Measurements from ENCODE around the gene NAT9.

Gene NAT9

DNA sequence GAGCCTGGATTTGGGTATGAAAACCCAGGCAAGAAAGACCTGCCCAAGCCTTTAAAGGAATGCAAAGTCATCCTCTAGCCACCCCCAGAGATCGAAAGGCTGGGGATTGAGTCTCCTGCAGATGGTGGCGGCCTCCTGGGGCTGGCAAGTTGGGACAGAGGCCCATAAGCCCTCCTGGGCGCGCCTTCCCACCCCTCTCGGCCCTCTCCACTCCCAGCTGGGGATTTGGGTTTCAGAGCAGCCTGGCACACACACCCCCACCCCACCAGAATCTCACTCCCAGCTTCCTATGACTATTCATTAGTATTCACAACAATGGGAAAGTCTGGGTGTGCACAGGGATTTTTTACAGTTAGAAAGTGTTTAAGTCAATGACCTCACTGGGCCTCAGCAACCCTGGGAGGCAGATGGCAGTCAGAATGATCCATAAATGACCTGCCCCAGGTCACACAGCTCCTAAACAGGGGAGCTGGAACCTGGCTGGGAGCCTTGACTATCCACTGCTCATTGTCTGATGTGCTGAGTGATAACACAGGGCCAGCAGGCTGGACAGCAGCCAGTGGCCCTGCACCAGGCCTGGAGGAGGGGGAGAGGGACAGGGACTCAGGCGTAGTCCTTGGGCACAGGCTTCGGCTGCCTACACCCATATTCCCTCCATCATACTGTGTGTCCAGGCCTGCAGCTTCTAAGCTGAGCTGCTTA, 15.6 kb downstream of the NAT9 start:
- DNase-seq, result no peak

DNA sequence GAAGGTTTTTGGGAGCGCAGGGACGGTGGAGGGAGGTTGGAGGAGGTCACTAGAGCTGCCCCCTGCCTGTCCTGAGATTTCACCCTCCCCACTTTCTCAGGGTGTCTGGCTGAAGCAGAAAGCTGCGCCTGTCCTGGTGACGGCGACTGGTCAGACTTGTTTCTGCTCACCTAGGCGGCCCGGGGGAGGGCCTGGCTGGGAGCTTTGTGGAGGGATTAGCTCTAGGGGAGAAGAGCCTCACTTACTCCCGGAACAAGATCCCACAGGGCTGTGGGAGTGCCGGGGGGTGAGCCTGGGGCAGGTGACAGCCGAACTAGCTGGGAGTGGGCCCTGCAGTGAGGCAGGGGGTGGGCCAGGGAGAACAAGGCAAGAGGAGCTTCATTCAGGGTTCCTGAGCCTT, 16.2 kb downstream of the NAT9 start:
- no peak for DNase-seq

DNA sequence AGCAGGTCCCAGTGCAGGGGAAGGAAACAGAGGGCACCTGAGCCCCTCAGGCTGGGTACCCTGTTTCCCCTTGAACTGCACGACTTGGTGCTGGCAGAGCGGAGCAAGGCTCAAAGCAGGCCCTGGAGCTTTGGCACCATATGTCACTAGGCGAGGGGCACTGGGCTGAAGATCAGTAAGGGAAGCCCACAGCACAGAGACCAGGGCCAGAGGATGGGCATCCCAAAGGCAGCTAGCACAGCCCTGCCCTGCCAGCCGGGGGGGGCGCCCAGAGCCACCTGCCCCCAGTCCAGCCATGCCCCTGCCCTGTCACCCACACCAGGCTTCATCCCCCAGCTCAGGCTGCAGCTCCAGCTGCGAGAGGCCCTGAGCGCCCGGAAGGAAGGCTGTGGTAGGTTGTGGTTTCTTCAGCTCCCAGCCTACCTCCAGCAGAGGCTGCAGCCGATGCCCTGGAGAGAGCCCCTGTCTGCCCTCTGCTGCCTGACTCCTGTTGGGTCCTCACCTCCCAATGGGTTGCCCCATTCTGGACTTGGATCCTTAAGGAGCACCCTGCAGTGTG, 16.8 kb downstream of the NAT9 start:
- DNase-seq, result peak; percentile 70

DNA sequence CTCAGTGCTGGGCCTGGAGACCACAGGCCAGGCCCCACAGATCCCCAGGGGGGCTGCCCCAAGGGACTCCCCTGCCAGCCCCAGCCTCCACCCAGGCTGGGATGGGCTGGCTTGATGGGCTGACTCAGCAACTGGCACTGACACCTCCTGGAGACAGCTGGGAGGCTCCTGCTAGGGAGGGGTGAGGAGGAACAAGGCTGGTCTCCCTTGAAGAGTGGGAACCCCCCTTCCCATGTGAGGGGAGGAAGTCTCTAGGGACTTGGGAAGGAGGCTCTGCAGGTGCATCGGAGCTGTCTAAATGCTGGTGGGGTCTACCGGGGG, 17.3 kb downstream of the NAT9 start:
- DNase-seq, result no peak

DNA sequence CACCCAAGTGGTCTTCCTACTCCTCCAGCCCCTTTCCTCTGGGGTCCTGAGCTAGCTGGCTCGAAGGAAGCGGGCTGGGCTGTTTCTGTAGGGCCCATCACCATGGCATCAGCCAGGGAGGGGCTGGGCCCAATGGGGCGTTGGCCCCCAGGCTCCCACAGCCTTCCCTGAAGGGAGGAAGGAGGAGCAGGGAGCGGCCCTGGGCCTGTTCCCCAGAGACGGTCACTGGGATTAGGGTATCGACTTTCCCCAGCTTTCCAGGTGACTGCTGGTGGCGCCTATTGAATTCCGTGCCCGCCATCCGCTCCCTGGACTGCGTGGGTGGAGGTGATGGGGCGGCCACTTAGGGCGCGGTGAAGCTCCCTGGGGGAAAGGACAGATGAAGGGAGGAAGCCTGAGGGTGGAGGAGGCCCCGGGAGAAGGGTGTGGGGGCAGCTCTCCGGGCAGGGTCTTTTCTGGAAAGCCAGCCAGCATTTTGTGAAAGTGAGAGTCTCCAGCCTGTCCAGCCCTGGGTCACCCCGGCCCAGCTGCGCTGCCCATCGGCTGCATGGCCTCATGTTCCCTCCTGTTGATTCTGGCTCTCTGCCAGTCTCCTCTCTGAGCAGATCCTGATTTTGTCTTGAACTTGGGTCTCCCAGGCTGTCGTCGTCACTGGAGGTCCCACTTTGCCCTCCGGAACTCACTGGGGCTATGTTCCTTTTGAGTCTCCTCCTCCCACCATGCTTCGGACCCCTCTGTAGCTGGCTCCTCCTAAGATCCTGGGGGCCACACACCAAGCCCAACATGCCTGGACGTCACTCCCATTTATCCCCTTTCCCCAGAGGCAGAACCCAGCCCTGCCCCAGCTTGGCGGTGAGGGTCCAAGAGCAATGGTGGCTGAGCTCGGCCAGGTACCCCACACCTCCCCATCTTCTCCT, 18.0 kb downstream of the NAT9 start:
- DNase-seq, result no peak

DNA sequence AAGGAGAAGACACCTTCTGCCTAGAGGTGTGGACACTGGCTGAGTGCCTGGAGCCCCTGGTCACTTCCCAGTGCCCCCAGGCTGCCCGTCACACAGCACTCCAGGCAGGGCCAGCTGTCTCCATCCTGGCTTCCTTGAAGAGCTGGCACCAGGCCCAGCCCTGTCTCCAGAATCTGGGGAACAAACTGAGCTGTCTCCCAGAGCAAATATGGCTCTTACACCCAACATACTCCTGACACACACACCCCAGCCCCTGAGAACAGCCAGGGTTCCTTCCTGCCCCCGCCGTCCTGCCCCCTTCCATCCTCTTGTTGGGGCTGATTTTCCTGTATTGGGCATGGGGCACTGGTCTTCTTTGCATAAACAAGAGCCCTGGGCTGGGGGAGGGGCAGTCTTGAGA, 18.6 kb downstream of the NAT9 start:
- no peak for DNase-seq

DNA sequence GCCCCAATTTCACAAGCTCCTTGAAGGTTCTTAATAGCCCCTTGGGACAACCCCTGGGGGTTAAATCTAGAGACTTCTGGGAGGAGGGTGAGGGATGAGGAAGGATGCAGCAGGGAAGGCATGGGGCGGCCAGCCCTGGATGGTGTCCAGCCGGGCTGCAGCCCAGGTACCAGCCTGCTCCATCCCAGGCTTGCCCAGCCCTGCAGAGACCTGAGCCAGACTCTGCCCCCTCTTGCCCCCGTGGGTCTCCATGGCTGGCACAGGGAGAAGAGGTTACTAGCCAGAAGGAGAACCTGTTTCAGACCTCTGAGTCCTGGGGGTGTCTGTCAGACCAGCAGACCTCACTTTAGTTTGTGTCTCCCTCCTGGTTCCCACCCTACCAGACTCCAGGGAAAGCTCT, 19.3 kb downstream of the NAT9 start:
- no peak for DNase-seq

DNA sequence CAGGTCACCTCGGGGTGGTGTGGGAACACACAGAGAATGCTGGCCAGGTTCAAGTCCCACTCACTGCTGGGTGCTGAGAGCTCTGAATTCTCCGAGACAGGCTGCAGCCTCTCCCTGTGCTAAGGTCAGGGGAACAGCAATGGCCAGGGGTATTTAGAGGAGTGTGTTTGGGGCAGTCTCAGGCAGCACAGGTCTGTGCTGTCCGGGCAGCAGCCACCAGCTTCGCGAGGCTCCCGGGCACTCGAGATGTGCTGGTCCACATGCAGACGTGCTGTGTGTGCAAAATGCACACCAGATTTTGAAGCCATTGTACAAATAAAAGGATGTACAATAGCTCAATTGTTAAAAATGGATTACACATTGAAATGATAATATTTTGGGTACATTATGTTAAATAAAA, 20.6 kb downstream of the NAT9 start:
- DNase-seq, result no peak

DNA sequence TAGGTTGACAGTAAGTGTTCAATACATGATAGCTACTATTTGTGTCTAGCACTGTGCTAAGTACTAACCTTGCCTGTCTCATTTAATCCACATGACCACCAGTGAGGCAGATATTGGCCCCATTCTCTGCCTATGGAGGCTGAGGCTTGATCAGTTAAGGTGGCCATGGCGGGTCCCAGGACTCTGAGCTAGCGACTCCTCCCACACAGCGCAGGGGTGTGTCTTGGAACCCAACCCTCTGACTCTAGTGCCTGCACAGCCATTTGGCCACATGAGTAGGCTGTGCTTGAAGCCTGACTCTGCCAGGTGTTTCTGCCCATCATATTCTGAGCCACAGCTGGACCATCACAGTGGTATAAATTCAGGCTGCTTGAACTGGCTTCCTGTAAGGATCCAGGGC, 21.3 kb downstream of the NAT9 start:
- DNase-seq, result no peak

DNA sequence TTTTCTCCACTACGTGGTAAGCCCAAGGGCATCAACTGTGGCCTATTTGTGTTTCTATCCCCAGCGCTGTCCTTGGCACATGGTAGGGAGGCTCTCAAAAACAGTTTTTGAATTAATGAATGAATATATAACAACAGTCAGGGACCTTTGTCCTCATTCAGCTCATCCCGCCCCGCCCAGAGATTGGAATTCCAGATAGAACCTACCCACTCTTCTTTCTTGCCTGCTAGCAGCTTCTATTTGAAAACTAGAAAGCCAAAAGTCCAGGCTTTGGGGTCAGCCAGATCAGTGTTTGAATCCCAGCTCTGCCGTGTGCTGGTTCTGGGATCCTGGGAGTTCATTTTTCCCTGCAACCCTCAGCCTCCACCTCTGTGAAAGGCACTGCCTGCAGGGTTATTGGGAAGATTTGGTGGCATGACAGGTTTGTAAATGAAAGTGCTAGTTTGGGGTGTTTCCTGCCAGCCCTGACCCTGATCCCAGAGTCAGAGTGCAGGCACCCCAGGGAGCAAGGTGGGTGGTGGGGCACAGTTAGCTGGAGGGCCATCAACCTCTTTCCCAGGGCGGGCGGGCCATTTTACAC, 23.2 kb downstream of the NAT9 start:
- no peak for DNase-seq

DNA sequence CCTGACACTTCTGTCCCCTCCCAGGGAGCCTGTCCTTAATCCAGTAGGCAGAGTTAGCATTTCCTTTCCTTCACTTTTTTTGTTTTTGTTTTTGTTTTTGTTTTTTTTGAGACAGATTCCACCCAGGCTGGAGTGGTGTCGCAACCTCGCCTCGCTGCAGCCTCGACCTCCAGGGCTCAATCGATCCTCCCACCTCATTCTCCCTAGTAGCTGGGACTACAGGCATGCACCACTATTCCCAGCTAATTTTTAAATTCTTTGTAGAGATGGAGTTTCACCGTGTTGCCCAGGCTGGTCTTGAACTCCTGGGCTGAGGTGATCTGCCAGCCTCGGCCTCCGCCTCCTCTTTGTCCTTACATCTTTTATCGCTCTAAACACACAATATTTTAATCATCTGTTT, 23.7 kb downstream of the NAT9 start:
- DNase-seq, result no peak

DNA sequence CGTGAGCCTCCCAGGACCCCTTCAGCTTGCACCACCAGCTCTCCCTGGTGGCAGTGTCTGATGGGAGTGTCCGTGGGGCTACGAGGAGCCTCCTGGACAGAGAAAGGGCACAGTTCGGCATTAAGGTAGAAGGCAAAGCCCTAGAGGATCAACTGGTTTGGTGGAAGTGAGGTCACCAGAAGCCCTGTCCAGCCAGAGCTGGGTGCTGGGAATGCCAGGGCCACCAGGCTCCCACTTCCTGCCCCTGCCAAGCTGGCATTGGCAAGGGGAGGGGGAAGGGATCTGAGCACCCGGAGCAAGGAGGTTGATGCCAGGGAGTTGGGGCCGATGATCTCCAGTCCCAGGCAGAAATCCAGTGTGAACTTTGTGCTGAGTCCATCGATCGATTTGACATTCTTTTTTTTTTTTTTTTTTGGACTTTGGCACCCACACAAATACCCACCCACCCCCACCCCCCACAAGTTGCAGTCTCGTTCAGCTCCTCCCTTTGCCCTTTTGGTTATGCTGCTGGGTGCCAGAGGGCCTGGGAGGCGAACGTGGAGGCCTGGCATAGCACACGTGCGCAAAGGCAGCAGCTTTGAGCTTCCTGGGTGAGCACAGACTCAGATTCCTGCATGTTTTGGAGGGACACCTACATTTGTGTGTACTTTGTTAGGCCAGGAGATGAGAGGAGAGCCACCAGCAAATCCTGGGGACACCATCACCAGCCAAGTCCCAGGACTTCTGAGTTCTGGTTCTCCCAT, 25.6 kb downstream of the NAT9 start:
- no peak for DNase-seq

DNA sequence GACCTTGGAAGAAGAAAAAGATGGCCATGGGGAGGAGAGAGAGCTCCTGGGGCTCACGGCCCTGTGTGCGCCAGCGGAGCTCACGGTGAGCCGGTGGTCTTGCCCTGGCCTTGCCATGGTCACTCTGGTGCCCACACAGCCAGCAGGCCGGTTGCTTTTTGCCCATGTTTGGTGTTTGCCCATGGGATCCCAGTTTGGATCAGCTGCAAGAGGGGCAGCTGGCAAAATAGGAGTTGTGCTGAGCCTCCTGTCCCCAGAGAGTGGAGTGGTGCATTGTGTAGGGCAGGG, 26.2 kb downstream of the NAT9 start:
- DNase-seq, result no peak

DNA sequence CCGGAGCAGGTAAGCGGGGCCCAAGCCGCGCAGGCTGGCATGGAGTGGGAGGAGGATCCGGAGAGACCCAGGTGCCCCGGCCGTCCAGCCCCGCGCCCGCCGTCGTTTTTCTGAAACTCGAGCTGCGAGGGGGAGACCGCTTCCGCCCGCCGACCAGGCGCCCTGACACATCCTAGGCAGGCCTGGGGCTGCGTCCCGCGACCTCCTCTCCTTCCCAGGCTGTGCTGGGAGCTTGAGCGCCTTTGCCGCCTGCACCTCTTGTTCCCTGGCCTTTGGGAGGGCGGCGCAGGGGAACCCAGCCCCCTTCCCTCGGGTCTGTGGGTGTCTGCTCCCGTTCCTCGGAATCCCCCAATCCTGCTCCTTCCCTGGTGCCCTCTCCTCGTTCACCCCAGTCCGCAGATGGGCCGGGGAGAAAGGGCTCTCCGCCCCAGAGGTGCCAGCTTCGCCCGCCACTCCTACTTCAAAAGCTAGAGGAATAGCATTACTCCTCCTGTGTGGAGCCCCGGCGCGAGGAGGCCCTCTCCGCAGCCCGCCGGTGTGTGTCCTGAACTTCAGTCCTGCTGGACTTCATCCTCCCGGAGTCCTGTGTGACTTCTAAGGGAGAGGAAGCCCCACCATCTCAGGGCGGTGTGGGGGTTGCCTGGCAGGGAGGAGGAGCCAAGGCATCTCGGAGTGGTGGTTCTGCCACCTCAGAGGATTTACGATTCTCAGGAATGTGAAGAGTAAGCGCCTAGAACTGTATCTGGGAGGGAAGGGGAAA, 26.7 kb downstream of the NAT9 start:
- no peak for DNase-seq

DNA sequence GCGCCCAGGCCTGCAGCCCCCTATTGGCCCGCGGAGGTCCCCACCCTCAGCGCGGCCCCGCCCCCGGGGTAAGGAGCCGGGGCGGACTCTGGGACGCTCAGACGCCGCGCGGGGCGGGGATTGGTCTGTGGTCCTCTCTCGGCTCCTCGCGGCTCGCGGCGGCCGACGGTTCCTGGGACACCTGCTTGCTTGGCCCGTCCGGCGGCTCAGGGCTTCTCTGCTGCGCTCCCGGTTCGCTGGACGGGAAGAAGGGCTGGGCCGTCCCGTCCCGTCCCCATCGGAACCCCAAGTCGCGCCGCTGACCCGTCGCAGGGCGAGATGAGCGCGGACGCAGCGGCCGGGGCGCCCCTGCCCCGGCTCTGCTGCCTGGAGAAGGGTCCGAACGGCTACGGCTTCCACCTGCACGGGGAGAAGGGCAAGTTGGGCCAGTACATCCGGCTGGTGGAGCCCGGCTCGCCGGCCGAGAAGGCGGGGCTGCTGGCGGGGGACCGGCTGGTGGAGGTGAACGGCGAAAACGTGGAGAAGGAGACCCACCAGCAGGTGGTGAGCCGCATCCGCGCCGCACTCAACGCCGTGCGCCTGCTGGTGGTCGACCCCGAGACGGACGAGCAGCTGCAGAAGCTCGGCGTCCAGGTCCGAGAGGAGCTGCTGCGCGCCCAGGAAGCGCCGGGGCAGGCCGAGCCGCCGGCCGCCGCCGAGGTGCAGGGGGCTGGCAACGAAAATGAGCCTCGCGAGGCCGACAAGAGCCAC, 27.4 kb downstream of the NAT9 start, which contains the start of gene NHERF1:
Gene NHERF1, plus strand, starts transcription at position 100 of the 750 bp plus-strand sequence. Its CDS starts 219 bp downstream, at position 319.
- peak; percentile 94 for DNase-seq

DNA sequence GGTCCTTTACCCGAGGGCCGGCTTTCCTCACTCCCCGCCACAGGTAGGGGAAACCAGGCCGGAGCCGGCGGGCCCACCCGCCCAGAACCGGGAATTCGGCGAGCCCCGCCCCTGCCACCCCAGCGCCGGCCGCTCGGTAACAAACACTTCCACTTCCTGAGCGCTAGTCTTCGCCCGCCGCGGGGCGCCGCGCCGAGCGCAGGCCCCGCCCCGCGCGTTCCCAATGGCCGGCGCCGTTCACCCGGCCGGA, 27.9 kb downstream of the NAT9 start:
- DNase-seq, result no peak

DNA sequence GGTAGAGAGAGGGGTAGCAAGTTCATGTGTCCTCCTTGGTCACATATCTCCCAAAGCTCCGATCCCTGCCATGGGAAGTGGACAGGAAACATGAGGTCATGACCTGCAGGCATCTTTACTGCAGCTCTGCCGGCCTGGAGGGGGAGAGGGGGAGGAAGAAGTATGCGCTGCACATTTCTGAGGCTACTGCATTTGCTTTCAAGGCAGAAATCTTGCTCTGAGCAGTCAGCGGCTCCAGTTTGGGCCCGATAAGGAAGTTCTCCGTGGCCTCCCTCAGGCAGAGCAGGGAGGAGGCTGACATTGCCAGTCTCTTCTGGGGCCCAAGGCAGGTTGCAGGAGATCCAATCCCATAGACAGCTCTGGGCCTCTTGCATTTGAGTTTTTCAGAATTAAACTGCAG, 29.2 kb downstream of the NAT9 start:
- DNase-seq, result no peak

DNA sequence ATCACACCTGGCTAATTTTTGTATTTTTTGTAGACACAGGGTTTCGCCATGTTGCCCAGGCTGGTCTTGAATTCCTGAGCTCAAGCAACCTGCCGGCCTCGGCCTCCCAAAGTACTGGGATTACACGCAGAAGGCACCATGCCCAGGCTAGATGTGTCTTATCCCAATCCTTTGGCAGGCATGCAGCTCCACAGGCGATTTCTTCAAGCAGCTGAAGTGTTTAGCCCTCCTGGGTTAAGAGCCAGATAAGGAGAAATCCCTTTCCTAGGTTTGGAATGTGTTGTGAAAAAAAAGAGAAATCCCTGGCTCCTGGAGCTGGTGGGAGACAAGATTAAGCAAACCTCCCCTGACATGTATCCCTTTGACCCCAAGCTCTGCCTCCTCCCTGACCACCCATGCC, 29.8 kb downstream of the NAT9 start:
- no peak for DNase-seq

DNA sequence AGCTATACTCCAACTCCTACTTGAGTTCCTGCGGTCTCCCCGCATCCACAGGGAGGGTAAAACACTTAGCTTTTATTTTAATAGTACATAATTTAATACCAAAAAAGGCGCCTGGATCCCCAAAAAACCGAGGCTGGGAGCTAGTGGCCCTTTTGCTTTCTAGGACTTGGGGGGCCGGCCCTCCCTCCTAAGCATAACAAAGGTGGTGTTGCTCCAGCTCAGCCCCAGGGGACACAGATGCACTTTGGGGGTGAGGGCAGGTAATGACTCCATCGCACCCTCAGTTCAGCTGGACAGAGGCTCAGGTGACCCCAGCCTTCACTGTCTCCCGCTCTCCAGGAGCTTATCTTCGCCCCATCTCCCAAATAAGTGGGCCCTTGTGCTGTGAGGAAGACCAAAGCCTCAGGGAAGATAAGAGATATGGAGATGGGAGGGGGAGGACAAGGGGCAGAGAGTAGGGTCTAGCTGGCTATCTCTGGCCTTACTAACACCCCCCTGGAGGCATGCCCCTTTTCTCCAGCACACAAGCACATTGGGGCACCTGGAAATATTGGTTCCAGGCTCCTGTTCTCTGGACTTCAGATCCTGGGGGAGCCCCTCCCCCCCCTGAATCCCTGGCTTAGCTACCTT, 30.5 kb downstream of the NAT9 start:
- no peak for DNase-seq

DNA sequence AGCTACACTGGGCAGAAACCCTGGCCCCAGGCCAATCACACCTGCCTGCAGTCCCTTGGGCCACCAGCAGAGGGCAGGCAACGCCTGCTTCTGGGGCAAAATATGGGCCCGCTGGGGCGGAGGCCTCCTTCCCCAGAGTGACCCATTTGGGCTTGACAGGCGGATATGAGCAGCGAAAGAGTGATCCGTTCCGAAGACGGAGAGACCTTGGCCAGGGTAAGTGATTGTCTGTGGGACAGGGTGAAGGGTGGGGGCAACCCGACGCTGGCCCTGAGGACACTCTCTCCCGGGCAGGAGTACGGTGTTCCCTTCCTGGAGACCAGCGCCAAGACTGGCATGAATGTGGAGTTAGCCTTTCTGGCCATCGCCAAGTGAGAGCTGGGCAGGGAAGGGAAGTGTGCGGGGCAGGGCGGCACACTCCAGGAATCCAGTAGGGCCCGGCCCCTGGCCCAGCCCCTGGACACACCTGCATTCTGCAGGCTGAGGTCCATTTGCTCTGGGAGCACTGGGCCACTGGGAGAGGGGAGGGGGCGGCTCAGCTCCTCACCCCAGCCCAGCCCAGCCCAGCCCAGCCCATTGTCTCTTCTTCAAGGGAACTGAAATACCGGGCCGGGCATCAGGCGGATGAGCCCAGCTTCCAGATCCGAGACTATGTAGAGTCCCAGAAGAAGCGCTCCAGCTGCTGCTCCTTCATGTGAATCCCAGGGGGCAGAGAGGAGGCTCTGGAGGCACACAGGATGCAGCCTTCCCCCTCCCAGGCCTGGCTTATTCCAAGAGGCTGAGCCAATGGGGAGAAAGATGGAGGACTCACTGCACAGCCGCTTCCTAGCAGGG, 31.2 kb downstream of the NAT9 start:
- DNase-seq, result peak; percentile 88

DNA sequence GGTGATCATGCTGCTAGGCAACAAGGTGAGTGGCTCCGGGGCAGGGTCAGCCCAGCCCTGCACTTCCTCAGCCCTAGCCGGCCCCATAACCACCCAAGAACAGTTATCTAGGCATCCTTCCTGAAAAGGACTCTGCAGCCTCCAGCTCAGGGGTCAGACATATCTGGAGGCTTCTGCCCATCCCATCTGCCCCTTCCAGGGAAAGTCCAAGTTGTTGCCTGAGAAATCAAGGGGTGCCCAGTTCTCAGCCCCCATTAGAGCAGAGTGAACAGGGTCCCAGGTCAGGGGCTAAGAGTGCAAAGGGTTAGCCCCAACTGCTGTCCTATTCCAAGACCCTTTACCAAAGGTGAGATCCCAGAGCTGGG, 31.8 kb downstream of the NAT9 start:
- DNase-seq, result no peak
